ENCODE data around the gene AR.

- no peak for TF ChIP-seq CTCF (optimal IDR thresholded peaks at IDR 0.05 in 1 of 3, IDR thresholded peaks at IDR 0.05 in 1 of 3, conservative IDR thresholded peaks at IDR 0.05 in 1 of 3; ENCODE audit: extremely low read depth in 1 of 3, insufficient read depth in 2 of 3, low read length in 3 of 3)
- TF ChIP-seq EZH2 (IDR thresholded peaks at IDR 0.05; ENCODE audit: low read length): no peak
These were observed 14.4 kb downstream of the AR start for GRCh38 chrX:67558267-67558666.
